Smooth muscle cell (in vitro differentiated cells): ENCODE results near the gene ANKRA2. TPM values are rescaled to one million over a fixed set of nuclear protein-coding genes. Genes with fewer than 3 reads are reported as not detected.

ENCODE experiments used
- DNase-seq: peaks from one replicate; lab custom pipeline; 2025; ENCODE audit not compliant: unreplicated experiment; lab: John Stamatoyannopoulos, UW
- H2AFZ ChIP-seq: fragments of 200-600 bp; sonication (generic); 2 replicates; pipeline ENCODE4 v1.6.0; 2016; ENCODE audit warnings: antibody characterized with exemption, low read depth, mild to moderate bottlenecking
- H3F3A ChIP-seq: fragments of 200-600 bp; sonication (generic); 2 replicates; pipeline ENCODE4 v1.6.0; 2017; ENCODE audit warnings: antibody characterized with exemption, low read depth
- H3K27ac ChIP-seq: fragments of 200-600 bp; sonication (generic); 2 replicates; pipeline ENCODE4 v1.5.1; 2016; ENCODE audit warnings: low read depth, mild to moderate bottlenecking
- H3K27me3 ChIP-seq: fragments of 200-600 bp; sonication (generic); 2 replicates; pipeline ENCODE4 v1.6.1; 2016; ENCODE audit warnings: low read depth, mild to moderate bottlenecking
- H3K36me3 ChIP-seq: fragments of 200-600 bp; sonication (generic); 2 replicates; pipeline ENCODE4 v1.5.1; 2016; ENCODE audit warnings: low read depth
- H3K4me1 ChIP-seq: fragments of 200-600 bp; sonication (generic); 2 replicates; pipeline ENCODE4 v1.5.1; 2016; ENCODE audit warnings: low read depth
- H3K4me2 ChIP-seq: fragments of 200-600 bp; sonication (generic); 2 replicates; pipeline ENCODE4 v1.6.0; 2016; ENCODE audit warnings: mild to moderate bottlenecking
- H3K4me3 ChIP-seq: fragments of 200-600 bp; sonication (generic); 2 replicates; pipeline ENCODE4 v1.5.1; 2016; ENCODE audit warnings: mild to moderate bottlenecking
- H3K79me2 ChIP-seq: fragments of 200-600 bp; sonication (generic); 2 replicates; pipeline ENCODE4 v1.6.0; 2016; ENCODE audit warnings: low read depth, mild to moderate bottlenecking
- H3K9ac ChIP-seq: fragments of 200-600 bp; sonication (generic); 2 replicates; pipeline ENCODE4 v1.6.0; 2016; ENCODE audit warnings: low read depth
- H3K9me3 ChIP-seq: fragments of 200-600 bp; sonication (generic); replicated peaks from 2 replicates; pipeline ENCODE4 v1.5.1; 2016; ENCODE audit warnings: low read depth
- H4K20me1 ChIP-seq: fragments of 200-600 bp; sonication (generic); 2 replicates; pipeline ENCODE4 v1.6.0; 2016; ENCODE audit warnings: low read depth
- WGBS: methylation state at CpG from one replicate; pipeline ENCODE4 v1.1.7; 2016; ENCODE audit warnings: low lambda C conversion rate; 5-methylcytosine and 5-hydroxymethylcytosine counted together
- polyA plus RNA-seq: library from polyadenylated mRNA; unstranded; fragments of >200 nt; fragmentation: Nextera tagmentation; extraction: Ambion mirVana; gene quantifications from 2 replicates; pipeline ENCODE4 v1.2.1, GENCODE V29; 2016
- total RNA-seq: library from RNA; depleted of rRNA; stranded (reverse); fragments of >200 nt; gene quantifications from 2 replicates; pipeline ENCODE4 v1.2.3, GENCODE V29; 2014
- TF ChIP-seq, protein P1 (sequence below): fragments of 200-600 bp; sonication (generic); IDR thresholded peaks from 2 replicates; pipeline ENCODE4 v1.5.1; 2017; ENCODE audit warnings: borderline replicate concordance, mild to moderate bottlenecking, antibody characterized with exemption; ENCODE audit not compliant: insufficient read depth, poor library complexity, severe bottlenecking

The ANKRA2 gene
- total and polyA plus RNA-seq, 2 experiments from 2014 or later: 24.7 to 34.4 TPM

GRCh38 chr5:73545403-73545779 is 20.0 kb downstream of the ANKRA2 start:
- 88% methylated on average over 1 of the region's 1 CpG for WGBS
- Histone ChIP-seq H3K79me2 (no peaks in the 10 kb centered on the region), H3F3A (no peaks in the 10 kb centered on the region), H3K4me1 (no peaks in the 10 kb centered on the region), H3K27me3 (no peaks in the 10 kb centered on the region), H3K27ac (no peak overlapping the region), H3K4me2 (no peak overlapping the region), H4K20me1 (no peaks in the 10 kb centered on the region), H2AFZ (no peak overlapping the region), H3K36me3 (no peaks in the 10 kb centered on the region), H3K9ac (no peak overlapping the region), H3K4me3 (no peak overlapping the region), H3K9me3 (no peaks in the 10 kb centered on the region)
- TF ChIP-seq, protein P1, sequence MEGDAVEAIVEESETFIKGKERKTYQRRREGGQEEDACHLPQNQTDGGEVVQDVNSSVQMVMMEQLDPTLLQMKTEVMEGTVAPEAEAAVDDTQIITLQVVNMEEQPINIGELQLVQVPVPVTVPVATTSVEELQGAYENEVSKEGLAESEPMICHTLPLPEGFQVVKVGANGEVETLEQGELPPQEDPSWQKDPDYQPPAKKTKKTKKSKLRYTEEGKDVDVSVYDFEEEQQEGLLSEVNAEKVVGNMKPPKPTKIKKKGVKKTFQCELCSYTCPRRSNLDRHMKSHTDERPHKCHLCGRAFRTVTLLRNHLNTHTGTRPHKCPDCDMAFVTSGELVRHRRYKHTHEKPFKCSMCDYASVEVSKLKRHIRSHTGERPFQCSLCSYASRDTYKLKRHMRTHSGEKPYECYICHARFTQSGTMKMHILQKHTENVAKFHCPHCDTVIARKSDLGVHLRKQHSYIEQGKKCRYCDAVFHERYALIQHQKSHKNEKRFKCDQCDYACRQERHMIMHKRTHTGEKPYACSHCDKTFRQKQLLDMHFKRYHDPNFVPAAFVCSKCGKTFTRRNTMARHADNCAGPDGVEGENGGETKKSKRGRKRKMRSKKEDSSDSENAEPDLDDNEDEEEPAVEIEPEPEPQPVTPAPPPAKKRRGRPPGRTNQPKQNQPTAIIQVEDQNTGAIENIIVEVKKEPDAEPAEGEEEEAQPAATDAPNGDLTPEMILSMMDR: no peak
- DNase-seq: no peak

DNA sequence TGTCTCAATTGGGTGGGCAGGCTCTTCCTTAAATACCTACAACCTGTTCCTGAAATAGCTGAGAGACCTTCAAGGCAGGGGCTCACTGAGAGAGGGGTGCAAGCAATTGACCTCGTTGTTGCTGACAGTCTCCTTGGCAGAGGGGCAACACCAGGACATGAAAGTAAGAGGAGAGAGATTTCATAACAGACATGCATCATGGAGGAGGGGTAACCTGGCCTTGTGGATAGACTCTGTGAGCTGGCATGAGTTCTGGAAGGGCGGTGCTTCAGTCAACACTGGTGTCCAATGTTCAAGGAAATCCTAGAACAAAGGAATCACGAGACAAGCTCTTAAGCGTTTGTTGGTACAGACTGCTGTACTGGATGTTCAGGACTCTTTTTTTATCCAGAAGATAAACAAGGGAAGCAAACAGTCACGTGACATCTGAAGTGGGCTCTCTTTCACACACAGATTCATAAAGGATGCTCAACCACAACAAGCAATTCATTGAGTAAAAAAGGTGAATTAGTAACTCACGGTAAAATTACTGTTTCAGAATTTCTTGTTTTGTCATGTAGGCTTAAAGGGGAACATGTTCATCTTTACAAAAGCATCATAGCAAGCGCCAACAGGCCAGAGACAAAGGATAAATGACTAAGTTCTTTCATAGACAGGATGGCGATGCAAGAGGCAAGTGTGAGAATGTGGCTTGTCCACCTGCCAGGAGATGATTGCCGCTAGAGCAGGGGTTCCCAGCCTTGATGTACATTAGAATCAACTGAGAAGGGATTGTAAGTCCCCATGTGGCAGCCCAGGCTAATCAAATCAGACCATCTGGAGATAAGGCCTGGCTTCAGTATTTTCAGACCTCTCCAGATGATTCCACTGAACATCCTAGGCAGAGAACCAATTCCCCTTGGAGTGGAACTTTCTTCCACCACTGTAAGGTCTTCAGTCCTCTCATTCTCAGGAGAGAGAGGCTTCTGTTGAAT is 20.7 kb downstream of the ANKRA2 start:
- H4K20me1 ChIP-seq: no peaks in the 10 kb centered on the region
- H3K36me3 ChIP-seq: no peaks in the 10 kb centered on the region
- no peak overlapping the region for H3K9ac ChIP-seq
- TF ChIP-seq, protein P1: no peak
- H3K4me3 ChIP-seq: no peak overlapping the region
- H3K4me2 ChIP-seq: no peak overlapping the region
- H3K79me2 ChIP-seq: no peaks in the 10 kb centered on the region
- no peak for DNase-seq
- H3K9me3 ChIP-seq: no peaks in the 10 kb centered on the region
- no peaks in the 10 kb centered on the region for H3K4me1 ChIP-seq
- H3K27me3 ChIP-seq: no peaks in the 10 kb centered on the region
- no peak overlapping the region for H3K27ac ChIP-seq
- H3F3A ChIP-seq: no peaks in the 10 kb centered on the region
- no peak overlapping the region for H2AFZ ChIP-seq
- WGBS: 86% methylated on average over 9 of the region's 9 CpGs

GRCh38 chr5:73542020-73542419 is 23.4 kb downstream of the ANKRA2 start:
- H3K79me2 ChIP-seq: no peaks in the 10 kb centered on the region
- TF ChIP-seq, protein P1: no peak
- no peaks in the 10 kb centered on the region for H4K20me1 ChIP-seq
- WGBS: 85% methylated on average over 4 of the region's 4 CpGs
- H3K27me3 ChIP-seq: no peaks in the 10 kb centered on the region
- H3K9me3 ChIP-seq: no peaks in the 10 kb centered on the region
- no peak overlapping the region for H3K4me2 ChIP-seq
- no peaks in the 10 kb centered on the region for H3K36me3 ChIP-seq
- DNase-seq: no peak
- no peaks in the 10 kb centered on the region for H3K4me1 ChIP-seq
- no peak overlapping the region for H3K4me3 ChIP-seq
- no peaks in the 10 kb centered on the region for H3F3A ChIP-seq
- H3K9ac ChIP-seq: no peak overlapping the region
- no peak overlapping the region for H3K27ac ChIP-seq
- H2AFZ ChIP-seq: no peak overlapping the region
